Karpas-422 (cell line): ENCODE results near the gene MANEA. TPM values are rescaled to one million over a fixed set of nuclear protein-coding genes. Genes with fewer than 3 reads are reported as not detected.

ENCODE experiments used
- DNase-seq: peaks from one replicate; pipeline ENCODE4 v3.0.0-alpha.2; 2015
- H2AFZ ChIP-seq: fragments of 200-600 bp; sonication (generic); 2 replicates; pipeline ENCODE4 v1.6.1; 2014; ENCODE audit warnings: antibody characterized with exemption, low read length, mixed read lengths
- H3K27ac ChIP-seq: fragments of 200-600 bp; sonication (generic); 2 replicates; pipeline ENCODE4 v1.5.1; 2014; ENCODE audit warnings: mild to moderate bottlenecking, low read length, moderate library complexity
- H3K27me3 ChIP-seq: fragments of 200-600 bp; sonication (generic); 2 replicates; pipeline ENCODE4 v1.6.1; 2014; ENCODE audit warnings: low read length, mixed read lengths
- H3K36me3 ChIP-seq: fragments of 200-600 bp; sonication (generic); 2 replicates; pipeline ENCODE4 v1.6.1; 2014; ENCODE audit warnings: low read length, mixed read lengths; ENCODE audit not compliant: insufficient read depth
- H3K4me1 ChIP-seq: fragments of 200-600 bp; sonication (generic); 2 replicates; pipeline ENCODE4 v1.6.1; 2014; ENCODE audit warnings: mild to moderate bottlenecking, low read length, mixed read lengths
- H3K4me2 ChIP-seq: fragments of 200-600 bp; sonication (generic); 2 replicates; pipeline ENCODE4 v1.6.1; 2014; ENCODE audit warnings: low read length, low read depth, mild to moderate bottlenecking; ENCODE audit not compliant: poor library complexity, severe bottlenecking
- H3K4me3 ChIP-seq: fragments of 200-600 bp; sonication (generic); 2 replicates; pipeline ENCODE4 v1.5.1; 2014; ENCODE audit warnings: mild to moderate bottlenecking, antibody characterized with exemption, low read length, mixed read lengths
- H3K79me2 ChIP-seq: fragments of 200-600 bp; sonication (generic); 2 replicates; pipeline ENCODE4 v1.6.1; 2014; ENCODE audit warnings: mild to moderate bottlenecking, low read length, mixed read lengths
- H3K9ac ChIP-seq: fragments of 200-600 bp; sonication (generic); 2 replicates; pipeline ENCODE4 v1.6.0; 2014; ENCODE audit warnings: low read length
- H3K9me2 ChIP-seq: fragments of 200-600 bp; sonication (generic), shearing (Covaris generic); replicated peaks from 2 replicates; pipeline ENCODE4 v1.6.0; 2014; ENCODE audit warnings: mild to moderate bottlenecking, low read length, moderate library complexity; ENCODE audit not compliant: insufficient read depth
- H3K9me3 ChIP-seq: fragments of 300-700, 200-600 bp; sonication (generic); 2 replicates; pipeline ENCODE4 v1.6.1; 2014; ENCODE audit warnings: low read length, mixed read lengths
- H4K20me1 ChIP-seq: fragments of 200-600 bp; sonication (generic); 2 replicates; pipeline ENCODE4 v1.6.1; 2014; ENCODE audit warnings: mild to moderate bottlenecking, antibody characterized with exemption, low read length, low read depth; ENCODE audit not compliant: insufficient read depth
- total RNA-seq: library from RNA; depleted of rRNA; stranded (reverse); fragments of >200 nt; shearing (Covaris generic); gene quantifications from 2 replicates; pipeline ENCODE4 v1.2.3, GENCODE V29; 2014; ENCODE audit warnings: low replicate concordance

Gene MANEA
- total RNA-seq, 1 experiment from 2014 or later = 33.4 TPM

GRCh38 chr6:95589826-95590570 lies 12.7 kb downstream of the MANEA start:
- Histone ChIP-seq H3K27ac (no peak overlapping the region), H3K9me2 (no peaks in the 10 kb centered on the region), H3K4me3 (no peak overlapping the region), H3K27me3 (no peaks in the 10 kb centered on the region), H3K36me3 (peaks cover 32% of the 10 kb centered on the region), H3K4me2 (no peak overlapping the region), H3K9ac (no peak overlapping the region), H4K20me1 (no peaks in the 10 kb centered on the region), H2AFZ (no peak overlapping the region), H3K9me3 (no peaks in the 10 kb centered on the region), H3K4me1 (peaks cover 8% of the 10 kb centered on the region; the same call in 1 of the 2 replicates), H3K79me2 (peaks cover 98% of the 10 kb centered on the region)
- DNase-seq = no peak

DNA sequence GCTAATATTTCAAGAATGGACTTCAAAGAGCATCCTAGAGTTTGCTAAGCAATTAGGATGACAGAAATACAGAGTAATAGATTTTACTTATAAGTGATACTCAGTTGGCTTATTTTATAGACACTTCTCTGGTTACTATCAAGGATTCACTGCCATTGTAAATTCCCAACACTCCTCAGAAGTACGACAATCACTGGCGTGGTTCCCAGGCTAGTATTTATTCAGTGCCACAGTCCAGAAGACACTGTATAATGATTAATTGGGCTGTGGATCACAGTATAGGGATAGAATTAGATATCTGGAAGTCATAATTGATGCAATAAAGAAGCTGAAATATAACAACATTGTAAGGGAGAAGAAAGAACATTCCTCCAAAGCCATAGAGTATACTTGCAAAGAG lies 15.7 kb downstream of the MANEA start:
- Histone ChIP-seq H3K9me3 (no peaks in the 10 kb centered on the region), H3K9ac (no peak overlapping the region), H3K27me3 (no peaks in the 10 kb centered on the region), H3K4me2 (no peak overlapping the region), H3K79me2 (peaks cover 84% of the 10 kb centered on the region), H3K4me3 (no peak overlapping the region), H3K4me1 (0 out of 2 replicates have a peak, but pooled peaks cover 1% of the 10 kb centered on the region), H3K27ac (no peak overlapping the region), H2AFZ (no peak overlapping the region), H3K36me3 (peaks cover 10% of the 10 kb centered on the region), H4K20me1 (no peaks in the 10 kb centered on the region), H3K9me2 (no peaks in the 10 kb centered on the region)
- no peak for DNase-seq

GRCh38 chr6:95596021-95596420 lies 18.7 kb downstream of the MANEA start:
- Histone ChIP-seq H3K27me3 (no peaks in the 10 kb centered on the region), H3K9me3 (no peaks in the 10 kb centered on the region), H3K36me3 (peaks cover 8% of the 10 kb centered on the region), H4K20me1 (no peaks in the 10 kb centered on the region), H3K27ac (no peak overlapping the region), H3K4me3 (no peak overlapping the region), H3K79me2 (peaks cover 58% of the 10 kb centered on the region), H3K9ac (no peak overlapping the region), H3K9me2 (no peaks in the 10 kb centered on the region), H2AFZ (no peak overlapping the region), H3K4me1 (no peaks in the 10 kb centered on the region), H3K4me2 (no peak overlapping the region)
- DNase-seq = no peak

DNA sequence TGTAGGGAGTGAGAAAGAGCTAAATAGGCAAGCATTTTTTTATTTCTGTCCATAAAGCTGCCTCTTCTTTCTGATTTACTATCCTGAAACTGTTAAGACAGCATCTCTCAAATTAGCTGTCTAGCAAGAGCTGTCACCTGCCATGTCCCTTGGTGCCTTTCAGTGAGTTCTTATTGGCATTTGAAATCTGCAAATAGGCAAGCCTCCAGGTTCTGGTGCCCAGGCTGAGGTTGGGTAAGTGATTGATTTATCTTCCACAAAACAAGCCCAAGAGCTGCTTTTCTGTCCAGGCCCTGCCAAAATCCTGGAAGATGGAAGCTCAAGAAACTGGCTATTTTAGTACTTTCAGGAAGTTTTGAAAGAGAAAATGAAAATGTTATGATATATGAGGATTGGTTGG lies 22.4 kb downstream of the MANEA start:
- Histone ChIP-seq H4K20me1 (no peaks in the 10 kb centered on the region), H3K4me1 (no peaks in the 10 kb centered on the region), H3K36me3 (0 out of 2 replicates have a peak, but pooled peaks cover 8% of the 10 kb centered on the region), H3K4me3 (no peak overlapping the region), H3K9me3 (no peaks in the 10 kb centered on the region), H3K79me2 (peaks cover 23% of the 10 kb centered on the region), H3K9ac (no peak overlapping the region), H3K27me3 (no peaks in the 10 kb centered on the region), H2AFZ (no peak overlapping the region), H3K9me2 (no peaks in the 10 kb centered on the region), H3K27ac (no peak overlapping the region), H3K4me2 (no peak overlapping the region)
- DNase-seq = no peak

DNA sequence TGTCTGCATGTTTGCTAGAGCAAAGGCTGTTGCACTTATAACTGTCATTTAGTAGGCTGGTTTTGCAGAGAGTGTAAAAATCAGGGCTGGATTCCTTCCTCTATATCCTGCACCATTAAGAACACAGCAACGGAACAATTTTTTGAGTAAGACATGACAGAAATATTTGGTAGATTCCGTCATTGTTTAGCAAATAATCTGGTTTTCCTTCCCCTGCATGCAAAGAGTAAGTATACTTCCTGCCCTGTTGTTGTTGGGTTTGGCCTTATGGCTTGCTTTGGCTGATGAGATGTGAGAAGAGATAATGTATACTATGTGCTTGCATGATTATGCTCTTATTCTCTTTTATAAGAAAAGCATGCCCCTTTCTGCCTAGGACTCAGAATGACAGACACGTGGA lies 23.8 kb downstream of the MANEA start:
- H3K27me3 ChIP-seq = no peaks in the 10 kb centered on the region
- H3K36me3 ChIP-seq = peaks cover 14% of the 10 kb centered on the region; the same call in 1 of the 2 replicates
- no peak overlapping the region for H3K4me2 ChIP-seq
- no peaks in the 10 kb centered on the region for H3K9me2 ChIP-seq
- H3K79me2 ChIP-seq = peaks cover 9% of the 10 kb centered on the region
- DNase-seq = no peak
- H2AFZ ChIP-seq = no peak overlapping the region
- H3K4me1 ChIP-seq = no peaks in the 10 kb centered on the region
- no peaks in the 10 kb centered on the region for H3K9me3 ChIP-seq
- no peak overlapping the region for H3K27ac ChIP-seq
- no peak overlapping the region for H3K9ac ChIP-seq
- H4K20me1 ChIP-seq = no peaks in the 10 kb centered on the region
- no peak overlapping the region for H3K4me3 ChIP-seq

DNA sequence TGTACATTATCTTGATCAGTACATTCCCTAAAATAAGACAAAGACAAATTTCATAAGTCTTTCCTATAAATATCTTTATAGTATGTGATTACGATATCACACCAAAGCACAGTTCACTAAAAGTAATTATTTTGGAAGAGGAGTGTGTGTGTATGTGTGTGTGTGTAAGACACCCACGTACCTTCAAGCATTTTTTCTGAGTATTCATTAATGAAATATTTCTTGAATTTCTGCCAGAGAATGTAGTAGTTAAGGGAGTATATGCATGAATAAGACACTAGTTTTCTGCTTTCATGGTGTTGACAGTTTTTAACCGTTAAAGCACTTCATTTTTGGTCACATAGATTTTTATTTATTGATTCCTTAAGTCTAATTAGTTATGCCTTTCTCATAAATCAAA lies 36.8 kb downstream of the MANEA start:
- Histone ChIP-seq H3K27me3 (no peaks in the 10 kb centered on the region), H2AFZ (no peak overlapping the region), H3K9ac (no peak overlapping the region), H3K9me2 (no peaks in the 10 kb centered on the region), H4K20me1 (no peaks in the 10 kb centered on the region), H3K36me3 (no peaks in the 10 kb centered on the region), H3K4me2 (no peak overlapping the region), H3K4me3 (no peak overlapping the region), H3K9me3 (no peaks in the 10 kb centered on the region), H3K79me2 (no peaks in the 10 kb centered on the region), H3K27ac (no peak overlapping the region), H3K4me1 (no peaks in the 10 kb centered on the region)
- no peak for DNase-seq

- Histone ChIP-seq H3K9ac (no peak overlapping the region), H3K27me3 (0 out of 2 replicates have a peak, but pooled peaks cover 2% of the 10 kb centered on the region), H3K27ac (no peak overlapping the region), H2AFZ (no peak overlapping the region), H3K4me1 (no peaks in the 10 kb centered on the region), H3K9me3 (no peaks in the 10 kb centered on the region), H3K4me2 (no peak overlapping the region), H4K20me1 (no peaks in the 10 kb centered on the region), H3K4me3 (no peak overlapping the region), H3K9me2 (no peaks in the 10 kb centered on the region), H3K79me2 (no peaks in the 10 kb centered on the region), H3K36me3 (no peaks in the 10 kb centered on the region)
- DNase-seq = no peak
Measured at GRCh38 chr6:95629551-95629950, 52.2 kb downstream of the MANEA start.

GRCh38 chr6:95636552-95637431 lies 59.5 kb downstream of the MANEA start:
- DNase-seq = no peak
- Histone ChIP-seq H3K4me1 (no peaks in the 10 kb centered on the region), H3K27me3 (0 out of 2 replicates have a peak, but pooled peaks cover 2% of the 10 kb centered on the region), H3K79me2 (no peaks in the 10 kb centered on the region), H3K36me3 (no peaks in the 10 kb centered on the region), H3K9ac (no peak overlapping the region), H3K4me2 (no peak overlapping the region), H4K20me1 (no peaks in the 10 kb centered on the region), H3K27ac (no peak overlapping the region), H2AFZ (no peak overlapping the region), H3K4me3 (no peak overlapping the region), H3K9me3 (no peaks in the 10 kb centered on the region), H3K9me2 (no peaks in the 10 kb centered on the region)
